A673 (cell line): Measurements from ENCODE around the gene GATAD2A. TPM values are rescaled to one million over a fixed set of nuclear protein-coding genes. Genes with fewer than 3 reads are reported as not detected.

Experiments
- BruUV-seq: library from RNA; stranded (reverse); fragments of 400-500 nt; replicated peaks from 2 replicates; lab custom pipeline; 2021; lab: Mats Ljungman, UMichigan
- CTCF ChIA-PET: fragments of 300-600 bp; sonication (Branson Sonifier 250); formaldehyde crosslinking; loops from one replicate; lab custom pipeline; 2022; ENCODE audit warnings: antibody characterized with exemption; lab: Charles Lee
- POLR2A ChIA-PET: fragments of 300-600 bp; sonication (Branson Sonifier 250); formaldehyde crosslinking; loops from one replicate; lab custom pipeline; 2022; ENCODE audit warnings: antibody characterized with exemption; ENCODE audit not compliant: low non-redundant PET; lab: Charles Lee
- DNase-seq: peaks from one replicate; pipeline ENCODE4 v3.0.0-alpha.2; 2015; ENCODE audit warnings: low spot score
- H3K27ac ChIP-seq: fragments of 200-600 bp; sonication (generic); 2 replicates; pipeline ENCODE4 v1.5.1; 2016; ENCODE audit warnings: mixed run types, low read depth, mild to moderate bottlenecking, mixed read lengths, antibody characterized with exemption, low read length; ENCODE audit not compliant: poor library complexity, severe bottlenecking
- H3K27me3 ChIP-seq: fragments of 200-600 bp; sonication (generic); replicated peaks from 2 replicates; pipeline ENCODE4 v1.6.1; 2017; ENCODE audit warnings: mixed run types, low read depth, mild to moderate bottlenecking, mixed read lengths, antibody characterized with exemption, low read length; ENCODE audit not compliant: insufficient read depth, poor library complexity
- H3K36me3 ChIP-seq: fragments of 200-600 bp; sonication (generic); 2 replicates; pipeline ENCODE4 v1.6.1; 2016; ENCODE audit warnings: mixed run types, mild to moderate bottlenecking, mixed read lengths, antibody characterized with exemption, low read length; ENCODE audit not compliant: insufficient read depth, poor library complexity, severe bottlenecking
- H3K4me1 ChIP-seq: fragments of 200-600 bp; sonication (generic); 2 replicates; pipeline ENCODE4 v1.6.1; 2017; ENCODE audit warnings: mixed run types, mild to moderate bottlenecking, mixed read lengths, antibody characterized with exemption, low read length; ENCODE audit not compliant: insufficient read depth, poor library complexity, severe bottlenecking
- H3K4me3 ChIP-seq: fragments of 200-600 bp; sonication (generic); 2 replicates; pipeline ENCODE4 v1.5.1; 2016; ENCODE audit warnings: low read depth, mixed run types, mild to moderate bottlenecking, mixed read lengths, low read length; ENCODE audit not compliant: poor library complexity, severe bottlenecking
- H3K9me3 ChIP-seq: fragments of 200-600 bp; sonication (generic); 2 replicates; pipeline ENCODE4 v1.6.1; 2016; ENCODE audit warnings: mixed run types, low read depth, mild to moderate bottlenecking, mixed read lengths, antibody characterized with exemption, low read length; ENCODE audit not compliant: poor library complexity, severe bottlenecking
- CTCF ChIP-seq: fragments of 300-800, 200-600 bp; sonication (generic); conservative IDR thresholded peaks from 2 replicates; pipeline ENCODE4 v1.5.1; 2017; ENCODE audit warnings: low read depth, mild to moderate bottlenecking, antibody characterized with exemption, low read length, moderate library complexity, mixed read lengths
- EZH2 ChIP-seq: fragments of 200-600 bp; sonication (generic); IDR thresholded peaks from 2 replicates; pipeline ENCODE4 v1.6.1; 2017; ENCODE audit warnings: borderline replicate concordance, low read depth, mild to moderate bottlenecking, mixed read lengths, antibody characterized with exemption, low read length; ENCODE audit not compliant: poor library complexity, severe bottlenecking
- intact Hi-C: fragments of 100-400 bp; cut with micrococcal nuclease; formaldehyde crosslinking; loops from one replicate; pipeline ENCODE4 v1.10.0; 2022; ENCODE audit not compliant: unreplicated experiment
- total RNA-seq: library from RNA; stranded (reverse); gene quantifications from 2 replicates; pipeline ENCODE4 v1.2.3, GENCODE V29; 2021

Gene GATAD2A
- total RNA-seq, 1 experiment from 2014 or later, result 218 TPM

DNA sequence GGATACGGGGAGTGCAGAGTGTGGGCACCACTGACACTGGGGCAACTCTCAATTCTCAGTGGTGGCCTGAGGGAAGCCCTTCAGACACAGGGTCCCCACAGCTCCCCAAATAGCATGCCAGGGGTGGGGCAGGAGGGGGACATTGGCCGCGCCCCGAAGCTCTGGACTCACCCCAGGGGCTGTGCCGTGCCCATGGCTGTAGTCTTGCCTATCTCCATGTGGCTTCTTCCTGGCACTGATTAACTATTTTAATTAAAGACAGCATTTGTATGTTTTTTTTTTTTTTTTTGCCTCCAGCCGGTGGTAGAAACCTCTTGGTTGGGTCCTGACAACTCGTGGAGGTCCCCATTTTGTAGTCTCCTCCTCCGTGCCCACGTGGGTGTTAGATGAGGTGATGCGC lies 23.3 kb downstream of the GATAD2A start:
- no peaks in the 10 kb centered on the region for H3K9me3 ChIP-seq
- CTCF ChIA-PET, result no interaction called here
- DNase-seq, result no peak
- H3K4me3 ChIP-seq, result no peak overlapping the region
- peaks cover 9% of the 10 kb centered on the region for H3K4me1 ChIP-seq
- BruUV-seq, result no TSS peak
- TF ChIP-seq EZH2 (no peak), CTCF (no peak)
- no peaks in the 10 kb centered on the region for H3K27me3 ChIP-seq
- no peak overlapping the region for H3K27ac ChIP-seq
- POLR2A ChIA-PET, result no interaction called here
- intact Hi-C loops, result no loop called here
- H3K36me3 ChIP-seq, result no peaks in the 10 kb centered on the region

GRCh38 chr19:19429361-19429760 lies 23.9 kb downstream of the GATAD2A start:
- intact Hi-C loops, result no loop called here
- Histone ChIP-seq H3K36me3 (no peaks in the 10 kb centered on the region), H3K4me1 (peaks cover 9% of the 10 kb centered on the region), H3K4me3 (no peak overlapping the region), H3K27ac (no peak overlapping the region), H3K27me3 (no peaks in the 10 kb centered on the region), H3K9me3 (no peaks in the 10 kb centered on the region)
- DNase-seq, result no peak
- ChIA-PET POLR2A (no interaction called here), CTCF (no interaction called here)
- BruUV-seq, result no TSS peak
- no peak for TF ChIP-seq EZH2
- TF ChIP-seq CTCF, result no peak

GRCh38 chr19:19432732-19433131 lies 27.3 kb downstream of the GATAD2A start:
- Histone ChIP-seq H3K9me3 (no peaks in the 10 kb centered on the region), H3K36me3 (no peaks in the 10 kb centered on the region), H3K27me3 (no peaks in the 10 kb centered on the region), H3K4me3 (no peak overlapping the region), H3K27ac (no peak overlapping the region), H3K4me1 (no peaks in the 10 kb centered on the region)
- DNase-seq, result no peak
- intact Hi-C loops, result no loop called here
- BruUV-seq, result no TSS peak
- POLR2A ChIA-PET, result no interaction called here
- TF ChIP-seq CTCF (no peak), EZH2 (no peak)
- CTCF ChIA-PET, result no interaction called here
